T-helper 2 cell treated with Interferon-gamma antibody and Interleukin-4, amounts not matched to agents 100 ng/mL and 5 ng/mL, for 36 hours (primary cell): ENCODE results near the gene AMER3. TPM values are rescaled to one million over a fixed set of nuclear protein-coding genes. Genes with fewer than 3 reads are reported as not detected.

Source experiments
- intact Hi-C: fragments of 100-400 bp; cut with micrococcal nuclease; formaldehyde crosslinking; loops from one replicate; pipeline ENCODE4 v1.15.1; 2023
- total RNA-seq: library from RNA; stranded (reverse); gene quantifications from 2 replicates; pipeline ENCODE4 v1.2.3, GENCODE V29; 2022

Gene AMER3
- total RNA-seq, 1 donor from 2014 or later: not detected

GRCh38 chr2:130814931-130815680 lies 59.8 kb downstream of the AMER3 start:
- intact Hi-C loops: no loop called here

Other genes starting within 250 kb of the AMER3 start
- not detected in 2 replicates for gene POTEI, start 246.2 kb upstream of the AMER3 start, total RNA-seq
- gene CFC1B, start 234.3 kb upstream of the AMER3 start, total RNA-seq: not detected in 2 replicates
- gene CFC1, start 156.0 kb upstream of the AMER3 start, total RNA-seq: not detected in 2 replicates
- not detected in 2 replicates for gene POTEJ, start 144.1 kb upstream of the AMER3 start, total RNA-seq
- gene GPR148, start 26.5 kb upstream of the AMER3 start, total RNA-seq: not detected in 2 replicates
- gene ARHGEF4, start 81.4 kb downstream of the AMER3 start, total RNA-seq: 0.41 TPM in 1 of 2 replicates, not detected in the other